Urinary bladder (tissue), 4 donors: ENCODE measurements around the gene CHORDC1. TPM values are rescaled to one million over a fixed set of nuclear protein-coding genes. Genes with fewer than 3 reads are reported as not detected.
"Not testable (repeated sequence)": the region's sequence is repeated elsewhere in the genome, so short reads cannot be mapped to it uniquely, and the experiment has no call there.

Experiments used
- DNase-seq: peaks from one replicate; pipeline ENCODE4 v3.0.0-alpha.2; 2015; ENCODE audit errors: extremely low spot score
- H3K27ac ChIP-seq: one replicate; pipeline ENCODE4 v1.5.1; 2013; ENCODE audit warnings: low read depth, mild to moderate bottlenecking, moderate library complexity
- H3K36me3 ChIP-seq: one replicate; pipeline ENCODE4 v1.6.1; 2013; ENCODE audit warnings: mild to moderate bottlenecking, moderate library complexity; ENCODE audit not compliant: insufficient read depth
- H3K4me1 ChIP-seq: one replicate; pipeline ENCODE4 v1.6.1; 2013; ENCODE audit warnings: mild to moderate bottlenecking, moderate library complexity; ENCODE audit not compliant: insufficient read depth
- H3K4me3 ChIP-seq: one replicate; pipeline ENCODE4 v1.5.1; 2013; ENCODE audit warnings: low read depth, low read length
- WGBS: extraction: QIAGEN DNeasy Blood & Tissue Kit; methylation state at CpG from one replicate; pipeline ENCODE4 v1.1.7; 2013; 5-methylcytosine and 5-hydroxymethylcytosine counted together
- polyA plus RNA-seq: library from polyadenylated mRNA; stranded (reverse); fragments of 200-250 nt; gene quantifications from one replicate; pipeline ENCODE4 v1.2.3, GENCODE V29; 2013
- total RNA-seq: library from RNA; depleted of rRNA; stranded (reverse); fragments of >200 nt; gene quantifications from one replicate; pipeline ENCODE4 v1.2.3, GENCODE V29; 2014
- donor health status: healthy with polysubstance abuse.
- donor health status: healthy.

Gene CHORDC1
- total and polyA plus RNA-seq, 2 donors, result 24.0 to 50.1 TPM

- H3K4me3 ChIP-seq, result no peak overlapping the region
- H3K27ac ChIP-seq, result no peak overlapping the region
- H3K36me3 ChIP-seq, result no peaks in the 10 kb centered on the region
- H3K4me1 ChIP-seq, result no peaks in the 10 kb centered on the region
- 44% methylated on average over 4 of the region's 4 CpGs for WGBS
- no peak for DNase-seq
These were observed 12.7 kb upstream of the CHORDC1 start for GRCh38 chr11:90235526-90235925.

- no peaks in the 10 kb centered on the region for H3K36me3 ChIP-seq
- H3K27ac ChIP-seq, result no peak overlapping the region
- WGBS, result 31% methylated on average over 2 of the region's 2 CpGs
- no peak for DNase-seq
- no peak overlapping the region for H3K4me3 ChIP-seq
- H3K4me1 ChIP-seq, result no peaks in the 10 kb centered on the region
These were observed 12.1 kb upstream of the CHORDC1 start for GRCh38 chr11:90234977-90235376.

GRCh38 chr11:90229791-90230190 lies 6.9 kb upstream of the CHORDC1 start:
- Histone ChIP-seq H3K27ac (no peak overlapping the region), H3K36me3 (no peaks in the 10 kb centered on the region), H3K4me3 (no peak overlapping the region), H3K4me1 (no peaks in the 10 kb centered on the region)
- WGBS, result 52% methylated on average over 1 of the region's 1 CpG
- DNase-seq, result no peak

- Histone ChIP-seq H3K36me3 (no peaks in the 10 kb centered on the region), H3K4me3 (no peak overlapping the region), H3K27ac (no peak overlapping the region), H3K4me1 (no peaks in the 10 kb centered on the region)
- 97% methylated on average over 3 of the region's 3 CpGs for WGBS
- no peak for DNase-seq
These were observed 5.2 kb upstream of the CHORDC1 start for GRCh38 chr11:90228056-90228455.

- peak overlapping the region; percentile 26 for H3K27ac ChIP-seq
- H3K36me3 ChIP-seq, result no peaks in the 10 kb centered on the region
- no peak for DNase-seq
- H3K4me3 ChIP-seq, result peak overlapping the region; percentile 95
- peaks cover 3% of the 10 kb centered on the region for H3K4me1 ChIP-seq
- WGBS, result under 1% methylated on average over 12 of the region's 12 CpGs
These were observed 368 bp upstream of the CHORDC1 start for GRCh38 chr11:90223248-90223585.

- WGBS, result 6% methylated on average over 16 of the region's 16 CpGs
- H3K4me3 ChIP-seq, result peak overlapping the region; percentile 95
- no peaks in the 10 kb centered on the region for H3K36me3 ChIP-seq
- H3K4me1 ChIP-seq, result peaks cover 3% of the 10 kb centered on the region
- H3K27ac ChIP-seq, result peak overlapping the region; percentile 86
- no peak for DNase-seq
These were observed 918 bp downstream of the CHORDC1 start for GRCh38 chr11:90221803-90222458.

- peaks cover 3% of the 10 kb centered on the region for H3K4me1 ChIP-seq
- H3K4me3 ChIP-seq, result no peak overlapping the region
- 75% methylated on average over 1 of the region's 1 CpG for WGBS
These were observed 2.5 kb downstream of the CHORDC1 start for GRCh38 chr11:90220391-90220790.

GRCh38 chr11:90219438-90219837 lies 3.4 kb downstream of the CHORDC1 start:
- Histone ChIP-seq H3K4me1 (peaks cover 3% of the 10 kb centered on the region), H3K4me3 (no peak overlapping the region), H3K36me3 (no peaks in the 10 kb centered on the region), H3K27ac (no peak overlapping the region)
- WGBS, result 94% methylated on average over 6 of the region's 6 CpGs
- no peak for DNase-seq

More at GRCh38 chr11:90220391-90220790, 2.5 kb downstream of the CHORDC1 start:
- DNase-seq, result no peak
- no peaks in the 10 kb centered on the region for H3K36me3 ChIP-seq
- H3K27ac ChIP-seq, result no peak overlapping the region

GRCh38 chr11:90218606-90219005 lies 4.2 kb downstream of the CHORDC1 start:
- 77% methylated on average over 2 of the region's 2 CpGs for WGBS
- Histone ChIP-seq H3K4me3 (no peak overlapping the region), H3K36me3 (peaks cover 2% of the 10 kb centered on the region), H3K27ac (no peak overlapping the region), H3K4me1 (peaks cover 3% of the 10 kb centered on the region)
- DNase-seq, result no peak

GRCh38 chr11:90216611-90217010 lies 6.2 kb downstream of the CHORDC1 start:
- peaks cover 3% of the 10 kb centered on the region for H3K4me1 ChIP-seq
- WGBS, result 90% methylated on average over 5 of the region's 5 CpGs
- H3K27ac ChIP-seq, result no peak overlapping the region

GRCh38 chr11:90213322-90213721 lies 9.5 kb downstream of the CHORDC1 start:
- WGBS, result 91% methylated on average over 3 of the region's 3 CpGs
- H3K4me1 ChIP-seq, result no peaks in the 10 kb centered on the region
- H3K4me3 ChIP-seq, result no peak overlapping the region
- no peak for DNase-seq
- no peak overlapping the region for H3K27ac ChIP-seq
- H3K36me3 ChIP-seq, result peaks cover 4% of the 10 kb centered on the region

More at GRCh38 chr11:90216611-90217010, 6.2 kb downstream of the CHORDC1 start:
- Histone ChIP-seq H3K4me3 (no peak overlapping the region), H3K36me3 (peaks cover 3% of the 10 kb centered on the region)
- DNase-seq, result no peak

- no peak overlapping the region for H3K27ac ChIP-seq
- no peak overlapping the region for H3K4me3 ChIP-seq
- peaks cover 6% of the 10 kb centered on the region for H3K36me3 ChIP-seq
These were observed 14.0 kb downstream of the CHORDC1 start for GRCh38 chr11:90208857-90209256.

GRCh38 chr11:90207992-90208391 lies 14.9 kb downstream of the CHORDC1 start:
- DNase-seq, H3K36me3 ChIP-seq, H3K27ac ChIP-seq, H3K4me3 ChIP-seq, H3K4me1 ChIP-seq: not testable (repeated sequence)
- WGBS, result 93% methylated on average over 10 of the region's 10 CpGs

More at GRCh38 chr11:90208857-90209256, 14.0 kb downstream of the CHORDC1 start:
- WGBS, result 78% methylated on average over 2 of the region's 2 CpGs
- DNase-seq, result no peak
- H3K4me1 ChIP-seq, result no peaks in the 10 kb centered on the region

- Histone ChIP-seq H3K4me1 (no peaks in the 10 kb centered on the region), H3K27ac (no peak overlapping the region), H3K4me3 (no peak overlapping the region), H3K36me3 (peaks cover 3% of the 10 kb centered on the region)
- peak; percentile 7 for DNase-seq
- 14% methylated on average over 3 of the region's 3 CpGs for WGBS
These were observed 17.8 kb downstream of the CHORDC1 start for GRCh38 chr11:90204832-90205646.
